OCI-LY3 (cell line): ENCODE data around the gene HLA-DMB.

Experiments used
- H2AFZ ChIP-seq: fragments of 200-600, 300-600 bp; shearing (Covaris generic); 2 replicates; pipeline ENCODE4 v1.6.0; 2014; ENCODE audit warnings: antibody characterized with exemption, low read depth, low read length
- H3K27ac ChIP-seq: fragments of 200-600, 300-600 bp; sonication (generic); 2 replicates; pipeline ENCODE4 v1.5.1; 2014; ENCODE audit warnings: mild to moderate bottlenecking, low read length, moderate library complexity, mixed read lengths
- H3K27me3 ChIP-seq: fragments of 200-600, 300-600 bp; sonication (generic); 2 replicates; pipeline ENCODE4 v1.6.1; 2014; ENCODE audit warnings: low read depth, low read length, mixed read lengths
- H3K36me3 ChIP-seq: fragments of 200-600, 300-600 bp; sonication (generic); replicated peaks from 2 replicates; pipeline ENCODE3; 2014; ENCODE audit warnings: low read depth, low read length, mixed read lengths
- H3K4me1 ChIP-seq: fragments of 300-600, 200-600 bp; sonication (generic); 2 replicates; pipeline ENCODE4 v1.6.1; 2014; ENCODE audit warnings: low read length, mixed read lengths
- H3K4me2 ChIP-seq: fragments of 200-600, 300-600 bp; sonication (generic); 2 replicates; pipeline ENCODE4 v1.6.1; 2014; ENCODE audit warnings: low read length, mixed read lengths
- H3K4me3 ChIP-seq: fragments of 300-600, 200-600 bp; sonication (generic); 2 replicates; pipeline ENCODE4 v1.5.1; 2014; ENCODE audit warnings: antibody characterized with exemption, mild to moderate bottlenecking, low read length, moderate library complexity
- H3K79me2 ChIP-seq: fragments of 300-600, 200-600 bp; shearing (Covaris generic); 2 replicates; pipeline ENCODE4 v1.6.1; 2014; ENCODE audit warnings: mild to moderate bottlenecking, low read length, mixed read lengths
- H3K9ac ChIP-seq: fragments of 300-600, 200-600 bp; shearing (Covaris generic); 2 replicates; pipeline ENCODE4 v1.6.0; 2014; ENCODE audit warnings: mild to moderate bottlenecking, low read length, moderate library complexity
- H3K9me3 ChIP-seq: fragments of 200-600, 300-600 bp; shearing (Covaris generic); 2 replicates; pipeline ENCODE4 v1.6.1; 2014; ENCODE audit warnings: low read length, mixed read lengths; ENCODE audit not compliant: insufficient read depth
- H4K20me1 ChIP-seq: fragments of 200-600, 300-600 bp; sonication (generic); 2 replicates; pipeline ENCODE4 v1.6.1; 2016; ENCODE audit warnings: low read length, mixed read lengths; ENCODE audit not compliant: insufficient read depth
- EZH2phosphoT487 ChIP-seq: fragments of 200-600 bp; shearing (Covaris generic); IDR thresholded peaks from 2 replicates; pipeline ENCODE4 v1.6.1; 2018; ENCODE audit warnings: antibody characterized with exemption, mixed run types, low read depth
- TF ChIP-seq, protein P1 (sequence below): fragments of 200-600, 300-600 bp; sonication (generic); IDR thresholded peaks from 2 replicates; pipeline ENCODE4 v1.5.1; 2014; ENCODE audit warnings: antibody characterized with exemption, low read length, low read depth

HLA-DMB gene

DNA sequence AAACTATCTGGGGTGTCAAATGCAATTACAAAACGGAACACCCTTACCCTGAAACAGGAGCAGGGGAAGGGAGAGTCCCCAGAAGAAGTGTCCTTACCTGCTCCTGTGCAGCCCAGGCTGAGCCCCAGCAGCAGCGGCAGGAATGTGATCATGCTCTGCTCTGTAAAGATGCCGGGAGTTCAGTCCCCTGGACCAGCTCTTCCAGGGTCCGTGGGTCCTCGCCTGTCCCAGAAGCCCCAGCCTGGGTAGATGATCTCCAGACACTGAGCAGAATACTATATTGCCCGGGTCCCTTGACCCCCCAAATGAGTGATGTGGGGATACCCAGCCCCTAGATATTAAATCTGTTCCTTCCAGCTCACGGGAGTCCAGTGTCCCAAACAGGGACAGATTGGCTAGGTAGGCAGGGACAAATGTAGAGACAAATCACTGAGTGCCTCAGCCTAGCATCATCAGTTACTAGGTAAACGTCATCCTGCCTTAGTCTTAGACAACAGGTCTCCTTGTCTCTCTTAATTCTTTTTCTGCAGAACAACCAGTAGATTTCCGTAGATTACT is at the start of gene HLA-DMB:
TSS of gene HLA-DMB (minus strand) at position 373 of the 558 bp plus-strand sequence. CDS start at position 152, 221 bp downstream.
- Histone ChIP-seq H3K27me3 (no peaks in the 10 kb centered on the region), H3K27ac (peak within 1 kb of the TSS; percentile 99), H3K4me3 (peak within 1 kb of the TSS; percentile 86), H4K20me1 (no peaks in the 10 kb centered on the region), H3K36me3 (peaks cover 30% of the 10 kb centered on the region), H2AFZ (no peak within 1 kb of the TSS), H3K9ac (peak within 1 kb of the TSS; percentile 82), H3K79me2 (peaks cover 28% of the 10 kb centered on the region), H3K4me1 (peaks cover 55% of the 10 kb centered on the region), H3K9me3 (no peaks in the 10 kb centered on the region), H3K4me2 (peak within 1 kb of the TSS; percentile 87)
- TF ChIP-seq EZH2phosphoT487: no peak
- TF ChIP-seq, protein P1, sequence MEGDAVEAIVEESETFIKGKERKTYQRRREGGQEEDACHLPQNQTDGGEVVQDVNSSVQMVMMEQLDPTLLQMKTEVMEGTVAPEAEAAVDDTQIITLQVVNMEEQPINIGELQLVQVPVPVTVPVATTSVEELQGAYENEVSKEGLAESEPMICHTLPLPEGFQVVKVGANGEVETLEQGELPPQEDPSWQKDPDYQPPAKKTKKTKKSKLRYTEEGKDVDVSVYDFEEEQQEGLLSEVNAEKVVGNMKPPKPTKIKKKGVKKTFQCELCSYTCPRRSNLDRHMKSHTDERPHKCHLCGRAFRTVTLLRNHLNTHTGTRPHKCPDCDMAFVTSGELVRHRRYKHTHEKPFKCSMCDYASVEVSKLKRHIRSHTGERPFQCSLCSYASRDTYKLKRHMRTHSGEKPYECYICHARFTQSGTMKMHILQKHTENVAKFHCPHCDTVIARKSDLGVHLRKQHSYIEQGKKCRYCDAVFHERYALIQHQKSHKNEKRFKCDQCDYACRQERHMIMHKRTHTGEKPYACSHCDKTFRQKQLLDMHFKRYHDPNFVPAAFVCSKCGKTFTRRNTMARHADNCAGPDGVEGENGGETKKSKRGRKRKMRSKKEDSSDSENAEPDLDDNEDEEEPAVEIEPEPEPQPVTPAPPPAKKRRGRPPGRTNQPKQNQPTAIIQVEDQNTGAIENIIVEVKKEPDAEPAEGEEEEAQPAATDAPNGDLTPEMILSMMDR: no peak

DNA sequence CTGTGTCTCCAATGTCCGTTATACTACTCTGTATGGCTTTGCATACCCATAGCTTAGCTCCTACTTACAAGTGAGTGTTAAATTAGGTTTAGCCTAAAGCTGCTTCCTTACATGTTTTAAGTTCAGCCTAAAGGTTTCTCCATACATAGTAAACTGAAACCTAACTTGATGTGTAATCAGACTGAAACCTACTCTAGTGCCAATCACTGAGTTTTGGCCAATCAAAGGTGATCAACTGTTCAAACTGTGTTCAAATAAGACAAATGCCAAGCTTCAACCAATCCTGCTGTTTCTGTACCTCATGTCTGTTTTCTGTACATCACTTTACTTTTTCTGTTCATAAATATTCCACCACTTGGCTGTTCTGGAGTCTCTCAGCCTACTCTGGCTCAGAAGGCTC is 48.5 kb upstream of the HLA-DMB start:
- H3K27ac ChIP-seq: no peak overlapping the region
- peaks cover 4% of the 10 kb centered on the region; the same call in 1 of the 2 replicates for H3K4me1 ChIP-seq
- no peak overlapping the region for H3K4me2 ChIP-seq
- no peak overlapping the region for H2AFZ ChIP-seq
- H3K79me2 ChIP-seq: no peaks in the 10 kb centered on the region
- H3K4me3 ChIP-seq: no peak overlapping the region
- peaks cover 1% of the 10 kb centered on the region; the same call in 1 of the 2 replicates for H4K20me1 ChIP-seq
- no peak for TF ChIP-seq EZH2phosphoT487
- TF ChIP-seq, protein P1: no peak
- no peaks in the 10 kb centered on the region for H3K36me3 ChIP-seq
- H3K27me3 ChIP-seq: no peaks in the 10 kb centered on the region
- H3K9ac ChIP-seq: no peak overlapping the region
- no peaks in the 10 kb centered on the region for H3K9me3 ChIP-seq

DNA sequence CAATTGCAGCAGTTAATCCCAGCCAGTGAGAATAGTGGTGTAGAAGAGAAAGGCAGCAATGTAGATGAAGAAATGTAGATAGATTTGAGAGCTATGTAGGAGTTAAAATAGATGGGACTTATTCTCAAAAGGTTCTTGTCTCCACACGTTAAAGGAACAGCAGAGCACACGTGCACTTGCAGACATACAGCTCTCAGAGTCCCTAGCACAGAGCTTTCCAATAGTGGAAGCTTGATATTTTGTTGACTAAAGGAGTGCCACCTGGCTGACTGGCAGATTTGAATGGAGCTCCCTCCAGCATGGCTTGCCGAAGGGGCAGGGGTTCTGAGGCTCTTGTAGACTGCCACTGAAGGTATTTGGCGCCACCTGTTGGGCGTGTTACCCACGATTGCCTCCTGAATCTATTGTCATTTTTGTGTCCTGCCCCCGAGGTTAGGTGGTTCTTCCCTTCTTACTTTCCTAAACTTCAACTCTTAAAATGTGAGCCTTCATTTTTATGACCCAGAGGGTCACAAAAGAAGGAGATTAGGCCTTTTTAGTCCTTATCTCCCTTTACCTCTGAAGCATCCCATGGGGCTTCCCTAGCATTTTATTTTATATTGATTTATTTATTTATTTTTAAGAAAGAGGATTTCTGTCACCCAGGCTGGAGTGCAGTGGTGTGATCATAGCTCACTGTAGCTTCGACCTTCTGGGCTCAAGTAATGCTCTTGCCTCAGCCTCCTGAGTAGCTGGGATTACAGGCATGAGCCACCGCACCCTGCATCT is 44.0 kb upstream of the HLA-DMB start:
- peaks cover 34% of the 10 kb centered on the region for H4K20me1 ChIP-seq
- no peak overlapping the region for H2AFZ ChIP-seq
- H3K27me3 ChIP-seq: no peaks in the 10 kb centered on the region
- H3K9me3 ChIP-seq: no peaks in the 10 kb centered on the region
- H3K9ac ChIP-seq: no peak overlapping the region
- peaks cover 4% of the 10 kb centered on the region; the same call in 1 of the 2 replicates for H3K4me1 ChIP-seq
- H3K27ac ChIP-seq: peak overlapping the region; percentile 52
- H3K79me2 ChIP-seq: peaks cover 8% of the 10 kb centered on the region; the same call in 1 of the 2 replicates
- no peak overlapping the region for H3K4me3 ChIP-seq
- H3K36me3 ChIP-seq: peaks cover 31% of the 10 kb centered on the region
- TF ChIP-seq, protein P1: peak; percentile 80
- no peak for TF ChIP-seq EZH2phosphoT487
- H3K4me2 ChIP-seq: no peak overlapping the region

DNA sequence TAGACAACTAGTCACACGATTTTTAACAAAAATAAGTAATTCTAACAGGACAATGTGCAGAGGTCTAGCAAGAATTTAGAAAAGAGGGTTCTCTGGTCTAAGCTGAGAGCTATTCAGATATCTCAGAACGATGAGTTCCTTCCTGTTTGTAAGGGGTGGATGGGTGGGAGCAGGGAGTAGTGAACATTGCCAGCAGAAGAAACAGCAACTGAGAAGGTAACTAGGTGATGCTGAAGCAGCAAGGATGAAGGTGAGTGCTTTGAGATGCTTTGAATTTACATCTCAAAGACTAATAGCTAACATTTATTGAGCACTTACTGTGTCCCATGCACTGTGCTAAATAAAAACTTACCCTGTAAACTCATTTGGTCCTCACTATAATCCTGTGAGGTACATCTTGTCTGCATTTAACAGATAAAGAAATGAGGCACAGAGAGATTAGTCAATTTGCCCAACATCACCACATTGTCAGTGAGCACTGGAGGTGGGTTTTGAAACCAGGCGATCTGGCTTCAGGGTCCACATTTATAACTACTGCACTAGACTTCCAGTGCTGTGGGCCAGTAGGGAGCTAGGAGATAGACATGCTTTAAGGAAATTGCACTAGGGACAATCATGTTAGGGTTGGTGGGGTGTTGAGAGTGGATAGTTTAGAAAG is 43.3 kb upstream of the HLA-DMB start:
- Histone ChIP-seq H3K27me3 (no peaks in the 10 kb centered on the region), H2AFZ (no peak overlapping the region), H3K9me3 (no peaks in the 10 kb centered on the region), H3K36me3 (peaks cover 38% of the 10 kb centered on the region), H4K20me1 (peaks cover 41% of the 10 kb centered on the region), H3K79me2 (peaks cover 11% of the 10 kb centered on the region; the same call in 1 of the 2 replicates), H3K27ac (peak overlapping the region; percentile 52), H3K4me3 (no peak overlapping the region), H3K4me1 (no peaks in the 10 kb centered on the region), H3K9ac (no peak overlapping the region), H3K4me2 (no peak overlapping the region)
- TF ChIP-seq, protein P1: no peak
- TF ChIP-seq EZH2phosphoT487: no peak
